Inferior parietal cortex (tissue), 1 donor: Measurements from ENCODE around the gene CMTM5.
"Not testable (repeated sequence)": the region's sequence is repeated elsewhere in the genome, so short reads cannot be mapped to it uniquely, and the experiment has no call there.

Experiments used
- DNase-seq: peaks from one replicate; pipeline ENCODE4 v3.0.0-alpha.2; 2016; ENCODE audit errors: extremely low spot score

Gene CMTM5

DNA sequence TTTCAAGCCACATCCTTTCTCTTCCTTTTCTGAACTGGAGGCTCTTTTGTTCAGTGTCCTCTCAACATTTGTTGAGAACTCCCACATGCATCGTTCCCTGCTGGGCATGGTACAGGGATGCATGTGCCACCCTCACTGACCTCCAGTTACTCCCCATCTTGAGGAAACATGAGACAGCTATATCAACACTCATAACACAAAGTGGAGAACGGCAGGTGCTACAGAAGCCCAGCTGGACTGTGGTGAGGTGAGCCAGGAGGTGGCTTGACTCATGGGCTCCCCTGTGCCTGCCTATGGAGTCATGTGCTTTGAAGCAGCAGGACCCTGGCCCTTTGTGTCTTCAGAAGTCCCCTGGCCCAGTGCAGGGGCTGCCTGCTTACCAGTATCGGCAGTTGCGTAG is 21.5 kb downstream of the CMTM5 start:
- no peak for DNase-seq

DNA sequence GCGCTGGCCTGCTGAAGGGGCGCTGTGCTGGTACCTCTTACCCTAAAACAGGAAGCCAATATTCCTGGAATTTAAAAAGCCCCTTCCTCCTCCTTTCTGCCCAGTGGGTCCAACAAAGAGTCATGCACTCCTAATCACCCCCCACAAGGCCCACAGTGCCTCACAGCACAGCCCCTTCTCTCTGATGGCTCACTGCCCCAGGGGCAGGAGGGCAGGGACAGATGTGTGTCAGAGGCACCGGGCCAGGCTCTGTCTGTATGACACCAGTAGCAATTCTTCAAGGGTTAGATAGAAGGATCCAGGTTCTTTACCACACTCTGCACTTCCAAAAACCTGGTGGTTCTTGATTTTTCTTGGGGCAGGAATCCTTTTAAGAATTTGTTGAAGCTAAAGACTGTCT is 22.3 kb downstream of the CMTM5 start:
- no peak for DNase-seq

DNA sequence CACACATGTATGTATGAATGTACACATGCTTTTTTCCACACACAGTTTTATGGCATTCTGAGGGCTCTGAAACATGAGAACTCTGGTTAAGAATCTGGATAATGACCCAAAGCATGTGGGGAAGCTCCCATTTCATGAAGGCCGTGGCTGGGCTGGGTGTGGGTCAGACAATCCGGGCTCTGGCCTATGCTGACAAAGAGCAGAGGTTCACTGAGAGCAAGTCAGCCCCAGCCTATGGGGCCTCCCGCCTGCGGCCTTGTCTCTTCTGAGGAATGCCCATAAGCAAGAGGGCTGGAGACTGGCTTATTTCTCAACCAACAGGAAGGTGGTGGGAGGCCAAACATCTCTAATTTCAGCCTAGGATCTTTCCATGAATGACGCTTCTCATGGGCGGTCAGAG is 22.7 kb downstream of the CMTM5 start:
- DNase-seq: no peak

DNA sequence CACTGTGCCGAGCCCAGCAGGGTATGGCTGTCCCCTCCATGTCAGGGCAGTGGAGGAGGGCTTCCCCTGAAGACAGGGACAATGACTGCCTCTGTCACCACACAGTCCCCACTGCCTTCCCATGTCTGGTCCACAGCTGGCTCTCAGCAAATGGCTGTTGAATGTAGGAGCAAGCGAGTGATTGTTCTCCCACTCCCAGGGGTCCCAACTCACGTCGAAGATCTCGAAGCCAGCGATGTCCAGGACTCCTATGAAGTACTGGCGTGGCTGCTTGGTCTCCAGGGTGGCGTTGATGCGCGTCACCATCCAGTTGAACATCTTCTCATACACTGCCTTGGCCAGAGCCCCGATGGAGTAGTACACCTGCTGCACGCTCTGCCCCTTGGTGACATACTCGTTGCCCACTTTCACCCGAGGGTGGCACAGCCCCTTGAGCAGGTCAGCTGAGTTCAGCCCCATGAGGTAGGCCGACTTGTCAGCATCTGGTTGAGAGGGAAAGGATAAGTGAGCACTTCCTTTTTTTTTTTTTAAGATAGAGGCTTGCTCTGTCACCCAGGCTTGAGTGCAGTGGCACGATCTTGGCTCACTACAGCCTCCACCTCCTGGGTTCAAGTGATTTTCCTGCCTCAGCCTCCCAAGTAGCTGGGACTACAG is 23.8 kb downstream of the CMTM5 start:
- DNase-seq: not testable (repeated sequence)

DNA sequence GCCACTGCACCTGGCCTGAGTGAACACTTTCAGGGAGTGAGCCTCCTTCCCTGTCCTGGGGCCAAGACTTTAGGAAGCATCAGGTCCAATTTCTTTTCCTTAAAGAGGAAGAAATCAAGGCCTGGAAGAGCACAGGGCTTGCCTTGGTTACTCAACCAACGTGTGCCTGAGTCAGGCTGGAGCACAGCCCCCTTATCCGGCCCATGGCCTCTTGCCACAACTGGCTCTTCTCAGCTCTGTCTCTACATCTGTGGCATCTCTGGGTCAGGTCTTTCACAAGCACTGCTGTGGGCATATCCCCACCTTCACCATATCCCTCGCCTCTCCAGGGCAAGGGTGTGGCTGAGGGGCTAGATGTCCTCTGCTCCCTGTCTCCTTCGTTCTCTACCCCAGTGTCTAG is 24.4 kb downstream of the CMTM5 start:
- DNase-seq: no peak

DNA sequence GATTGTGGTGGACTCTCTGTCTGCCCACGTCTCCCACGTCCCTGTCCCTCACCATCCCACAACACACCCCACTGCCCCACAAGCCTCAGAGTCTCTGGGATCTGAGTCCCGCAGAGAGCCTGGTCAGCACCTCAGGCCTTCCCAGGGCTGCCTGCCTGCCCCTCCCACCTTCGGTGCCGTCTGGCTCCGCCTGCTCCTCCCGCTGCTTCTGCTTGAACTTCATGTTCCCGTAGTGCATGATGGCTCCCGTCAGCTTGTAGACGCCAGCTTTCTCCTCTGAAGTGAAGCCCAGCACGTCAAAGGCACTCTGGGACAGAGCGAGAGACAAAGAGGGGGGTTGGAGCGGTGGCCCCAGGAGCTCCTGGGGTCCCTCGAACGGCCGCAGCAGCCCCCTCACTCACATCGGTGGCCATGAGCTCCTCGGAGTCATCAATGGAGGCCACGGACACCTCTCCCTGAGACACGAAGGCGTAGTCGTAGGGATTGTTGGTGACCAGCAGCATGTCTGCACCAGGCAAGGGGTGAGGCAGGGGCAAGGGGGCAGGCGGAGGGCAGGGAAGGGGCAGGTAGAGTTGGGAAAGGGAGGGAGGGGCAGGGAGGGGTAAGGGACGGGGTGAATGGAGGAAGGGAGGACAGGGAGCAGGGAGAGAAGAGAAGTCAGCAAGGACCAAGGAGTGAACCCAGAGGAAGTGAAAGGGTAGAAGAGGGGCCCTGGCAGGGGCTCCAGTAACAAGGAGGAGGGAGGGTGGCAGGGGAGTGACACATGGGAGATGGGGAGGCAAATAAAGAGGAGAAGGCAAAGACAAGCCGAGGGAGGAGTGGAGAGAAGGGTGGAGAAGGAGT is 25.7 kb downstream of the CMTM5 start:
- DNase-seq: no peak

DNA sequence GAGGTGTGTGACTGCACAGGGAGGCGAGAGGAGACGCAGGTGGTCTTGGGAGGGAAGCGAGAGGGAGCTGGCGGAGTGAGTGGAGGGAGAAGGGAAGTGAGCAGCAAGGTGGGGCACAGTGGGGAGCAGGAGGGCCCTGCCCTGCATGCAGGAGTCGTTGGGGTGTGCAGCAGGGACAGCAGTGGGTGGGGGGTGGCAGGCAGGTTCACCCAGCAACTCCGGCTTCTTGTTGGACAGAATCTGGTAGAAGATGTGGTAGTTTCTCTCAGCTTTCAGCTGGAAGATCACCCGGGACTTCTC is 26.2 kb downstream of the CMTM5 start:
- DNase-seq: no peak

DNA sequence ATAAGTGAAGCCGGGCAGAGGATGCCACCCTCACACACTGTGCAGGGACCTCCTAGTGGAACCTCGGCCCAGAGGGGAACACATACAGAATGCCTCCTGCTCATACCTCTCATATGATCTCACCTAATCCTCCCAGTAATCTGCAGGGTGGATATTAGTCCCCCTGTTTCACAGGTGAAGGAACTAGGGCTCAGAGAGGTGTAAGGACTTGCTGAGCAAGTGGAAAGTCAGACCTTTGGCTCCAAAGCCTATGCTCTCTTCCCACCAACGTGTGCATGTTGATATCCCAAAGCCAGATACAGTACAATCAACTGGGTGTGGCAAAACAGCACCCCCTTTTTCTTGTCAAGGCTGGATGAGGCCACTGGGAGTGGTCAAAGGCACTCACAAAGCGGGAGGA is 27.1 kb downstream of the CMTM5 start:
- no peak for DNase-seq

DNA sequence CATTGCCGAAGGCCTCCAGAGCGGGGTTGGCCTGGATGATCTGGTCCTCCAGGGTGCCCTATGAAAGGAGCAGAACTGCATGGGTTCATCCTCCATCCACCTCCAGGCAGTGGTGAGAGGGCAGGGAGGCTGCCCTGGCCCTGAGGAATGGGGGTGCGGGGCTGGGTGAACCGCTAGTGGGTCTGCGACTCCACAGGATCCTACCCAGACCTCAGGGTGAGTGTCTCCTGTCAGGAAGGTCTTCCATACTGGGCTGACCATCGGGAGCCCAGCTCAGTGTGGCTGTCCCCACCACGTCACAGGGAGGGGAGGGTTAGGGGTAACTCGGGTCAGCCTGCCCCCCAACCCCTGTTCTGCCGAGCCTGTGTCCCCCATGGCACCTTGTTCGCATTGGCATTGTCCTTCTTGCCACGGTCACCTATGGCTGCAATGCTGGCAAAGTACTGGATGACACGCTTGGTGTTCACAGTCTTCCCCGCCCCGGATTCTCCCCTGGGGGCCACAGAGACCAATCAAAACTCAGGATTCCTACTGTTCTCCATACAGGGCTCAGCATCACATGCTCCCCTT is 27.6 kb downstream of the CMTM5 start:
- DNase-seq: no peak

DNA sequence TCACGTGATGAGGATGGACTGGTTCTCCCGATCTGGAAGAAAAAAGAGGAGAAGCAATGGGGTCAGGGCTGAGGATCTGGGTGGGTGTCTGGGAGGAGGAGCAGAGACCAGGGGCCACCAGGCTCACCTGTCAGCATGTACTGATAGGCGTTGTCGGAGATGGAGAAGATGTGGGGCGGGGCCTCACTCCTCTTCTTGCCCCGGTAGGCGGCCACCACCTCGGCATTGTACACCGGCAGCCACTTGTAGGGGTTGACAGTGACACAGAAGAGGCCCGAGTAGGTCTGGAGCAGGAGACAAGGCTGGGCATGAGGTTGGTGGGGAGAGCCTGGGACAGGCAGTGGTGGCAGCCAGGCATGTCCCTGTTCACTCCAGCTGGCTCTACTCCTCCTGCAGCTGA is 28.2 kb downstream of the CMTM5 start:
- DNase-seq: no peak

DNA sequence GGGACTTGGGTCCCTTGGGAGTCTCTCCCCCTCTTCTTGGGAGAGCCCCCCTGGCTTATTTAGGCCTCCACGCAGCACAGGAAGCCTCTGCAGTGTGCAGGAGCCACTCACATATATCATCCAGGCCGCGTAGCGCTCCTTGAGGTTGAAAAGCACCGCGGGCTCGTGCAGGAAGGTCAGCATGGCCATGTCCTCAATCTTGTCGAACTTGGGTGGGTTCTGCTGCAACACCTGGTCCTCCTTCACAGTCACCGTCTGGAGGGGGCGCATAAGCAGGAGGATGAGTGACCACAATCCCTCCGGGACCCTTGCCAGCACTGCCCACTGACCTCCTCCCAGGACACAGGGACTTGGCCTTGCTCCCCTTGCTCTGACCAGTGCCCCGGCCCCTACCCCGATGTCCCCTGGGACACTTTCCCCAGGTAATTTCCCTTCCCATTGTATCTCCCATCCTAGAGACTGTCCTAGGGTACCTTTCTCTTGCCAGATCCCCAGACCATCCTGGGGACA is 28.7 kb downstream of the CMTM5 start:
- no peak for DNase-seq

DNA sequence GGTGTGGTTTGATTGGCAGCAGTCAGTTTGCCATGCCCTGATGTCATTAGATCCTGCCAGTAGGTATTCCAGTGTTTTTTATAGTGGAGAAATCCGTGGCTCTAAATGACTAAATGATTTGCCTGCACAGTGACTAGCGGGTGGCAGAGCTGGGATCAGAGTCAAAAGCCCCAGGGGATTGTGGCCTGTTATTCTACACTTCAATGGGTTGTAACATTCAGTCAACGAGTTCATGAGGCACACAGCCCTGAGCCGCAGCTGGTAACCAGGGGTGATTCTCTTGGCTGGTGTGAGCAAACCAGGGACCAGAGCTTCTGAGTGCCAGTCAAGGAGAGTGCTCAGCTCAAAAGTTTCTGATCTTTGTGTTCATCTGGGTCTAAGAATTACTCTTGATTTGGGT is 29.4 kb downstream of the CMTM5 start:
- DNase-seq: no peak

DNA sequence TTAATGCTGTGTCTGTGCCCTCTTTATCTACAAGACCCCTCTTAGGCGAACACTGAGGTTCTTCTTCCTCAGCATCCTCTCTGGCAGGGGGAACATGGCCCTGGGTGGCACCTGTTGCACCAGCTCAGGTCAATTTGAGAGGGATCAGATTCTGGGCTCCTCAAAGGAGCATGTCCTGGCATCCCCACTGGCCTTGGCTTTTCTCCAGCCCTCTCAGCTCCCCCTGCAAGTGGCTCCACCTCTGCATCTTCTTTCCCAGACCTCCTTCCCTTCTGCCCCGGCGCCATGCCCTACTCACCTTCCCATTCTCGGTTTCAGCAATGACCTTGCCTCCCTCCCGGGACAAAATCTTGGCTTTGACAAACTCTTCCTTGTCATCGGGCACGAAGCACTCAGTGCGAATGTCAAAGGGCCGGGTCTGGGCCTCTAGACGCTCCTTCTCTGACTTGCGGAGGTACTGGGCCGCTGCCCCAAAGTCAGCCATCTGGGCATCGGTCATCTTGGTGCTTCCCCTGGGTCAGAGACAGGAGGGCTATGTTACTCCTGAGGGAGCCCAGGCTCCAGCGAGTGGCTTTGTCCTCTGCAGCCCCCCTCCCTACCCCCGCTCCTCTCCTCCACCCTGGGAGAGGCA is 30.0 kb downstream of the CMTM5 start:
- DNase-seq: no peak

DNA sequence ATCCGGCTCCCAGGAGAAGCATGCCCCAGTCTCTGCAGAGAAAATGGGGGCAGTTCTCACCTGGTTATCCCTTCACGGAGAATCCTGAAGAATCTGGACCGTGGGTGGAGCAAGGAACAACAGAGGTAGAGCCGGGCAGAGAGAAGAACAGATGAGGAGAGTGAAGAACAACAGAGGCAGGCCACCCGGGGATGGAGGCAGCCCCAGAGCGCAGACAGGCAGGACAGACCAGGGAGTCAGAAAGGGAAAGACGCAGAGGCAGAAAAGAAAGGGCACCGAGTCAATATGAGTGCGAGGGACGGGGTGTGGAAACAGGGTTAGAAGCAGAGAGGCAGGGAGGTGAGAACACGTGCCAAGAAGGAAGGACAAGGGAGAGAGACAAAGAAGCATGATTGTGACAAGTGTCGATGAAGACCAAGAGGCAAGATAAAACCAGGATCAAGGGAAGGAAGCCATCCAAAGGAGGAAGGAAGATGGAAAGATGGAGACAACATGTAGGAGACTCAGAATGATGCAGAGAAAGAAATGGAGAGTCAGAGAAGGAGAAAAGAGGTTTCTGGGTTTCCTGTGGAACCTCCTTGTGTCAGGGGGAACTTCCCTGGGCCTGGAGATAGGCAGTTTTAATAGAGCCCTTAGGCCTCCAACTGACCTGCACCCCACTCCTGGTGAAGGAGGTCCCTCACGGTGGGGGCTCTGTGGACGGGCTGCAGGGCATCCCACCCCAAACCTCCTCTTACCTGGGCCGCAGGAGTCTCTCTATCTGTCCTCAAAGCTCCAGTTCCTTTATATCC is 30.9 kb downstream of the CMTM5 start, which contains the start of gene MYH6:
MYH6 (minus strand) TSS at position 758 of the 791 bp plus-strand sequence. CDS start 1,050 bp downstream, outside the sequence.
- DNase-seq: no peak

DNA sequence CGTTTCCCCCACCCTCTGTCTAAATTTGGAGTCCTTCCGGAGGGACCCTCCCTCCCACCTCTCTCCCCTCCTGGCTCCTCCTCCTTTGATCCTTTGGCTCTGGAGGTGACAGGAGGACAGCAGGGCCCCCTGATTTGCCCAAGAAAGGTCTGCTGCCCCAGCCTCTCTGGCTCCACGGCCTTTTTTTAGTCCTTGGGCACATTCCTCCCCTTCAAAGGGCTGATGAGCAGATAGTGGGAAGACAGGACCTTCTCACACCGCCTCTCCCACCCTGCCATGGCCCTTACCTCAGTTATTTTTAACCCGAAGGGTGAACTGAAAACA is 31.4 kb downstream of the CMTM5 start:
- DNase-seq: no peak

DNA sequence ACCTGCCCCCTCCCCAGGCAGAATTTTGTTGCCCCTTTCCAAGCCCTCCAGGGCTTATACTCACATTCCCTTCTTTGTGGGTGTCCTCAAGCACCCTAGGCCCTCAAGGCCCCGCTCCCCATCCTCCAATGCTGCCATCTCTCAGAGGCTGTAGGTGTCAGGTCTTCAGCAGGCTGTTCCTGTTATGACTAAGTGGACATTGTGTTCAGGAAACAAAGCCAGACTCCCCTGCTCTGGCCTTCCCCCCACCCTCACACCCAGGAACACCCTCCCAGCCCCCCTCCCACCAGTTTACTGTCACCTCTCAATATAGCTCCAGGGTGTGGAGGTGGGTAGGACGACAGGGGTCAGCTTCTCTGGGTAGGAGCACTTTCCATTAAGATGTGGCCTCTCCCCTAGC is 32.6 kb downstream of the CMTM5 start:
- no peak for DNase-seq

DNA sequence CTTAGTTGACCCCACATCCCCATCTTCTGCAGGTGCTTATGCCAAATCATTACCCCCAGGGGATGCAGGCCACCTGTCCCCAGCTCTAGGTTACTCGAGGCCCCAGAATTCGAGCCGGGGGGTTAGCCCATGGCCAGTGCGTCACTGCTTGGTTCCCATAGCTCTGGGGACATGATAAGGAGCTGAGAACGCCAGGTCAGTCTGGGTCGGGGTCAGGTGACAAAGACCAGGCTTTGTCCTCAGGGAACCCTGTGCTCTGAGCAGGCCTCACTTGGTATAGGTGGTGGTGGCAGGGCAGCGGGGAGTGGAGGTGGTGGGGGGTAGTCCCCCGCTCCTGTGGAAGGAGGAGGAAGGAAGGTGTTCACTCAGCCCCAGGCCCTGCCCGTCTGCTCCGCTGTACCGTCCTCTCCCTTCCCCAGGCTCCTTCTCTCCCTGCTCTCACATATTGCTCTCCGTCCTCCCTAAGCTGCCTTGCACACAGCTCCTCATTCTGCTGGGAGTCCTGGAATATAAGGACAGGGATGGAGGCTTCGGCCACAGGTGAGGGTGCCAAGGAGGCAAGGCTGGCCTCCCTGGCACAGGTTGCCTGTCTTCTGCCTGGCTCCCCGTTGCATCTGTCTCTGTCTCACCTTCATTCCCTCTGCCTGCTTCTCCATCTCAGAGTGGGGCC is 33.3 kb downstream of the CMTM5 start:
- no peak for DNase-seq

DNA sequence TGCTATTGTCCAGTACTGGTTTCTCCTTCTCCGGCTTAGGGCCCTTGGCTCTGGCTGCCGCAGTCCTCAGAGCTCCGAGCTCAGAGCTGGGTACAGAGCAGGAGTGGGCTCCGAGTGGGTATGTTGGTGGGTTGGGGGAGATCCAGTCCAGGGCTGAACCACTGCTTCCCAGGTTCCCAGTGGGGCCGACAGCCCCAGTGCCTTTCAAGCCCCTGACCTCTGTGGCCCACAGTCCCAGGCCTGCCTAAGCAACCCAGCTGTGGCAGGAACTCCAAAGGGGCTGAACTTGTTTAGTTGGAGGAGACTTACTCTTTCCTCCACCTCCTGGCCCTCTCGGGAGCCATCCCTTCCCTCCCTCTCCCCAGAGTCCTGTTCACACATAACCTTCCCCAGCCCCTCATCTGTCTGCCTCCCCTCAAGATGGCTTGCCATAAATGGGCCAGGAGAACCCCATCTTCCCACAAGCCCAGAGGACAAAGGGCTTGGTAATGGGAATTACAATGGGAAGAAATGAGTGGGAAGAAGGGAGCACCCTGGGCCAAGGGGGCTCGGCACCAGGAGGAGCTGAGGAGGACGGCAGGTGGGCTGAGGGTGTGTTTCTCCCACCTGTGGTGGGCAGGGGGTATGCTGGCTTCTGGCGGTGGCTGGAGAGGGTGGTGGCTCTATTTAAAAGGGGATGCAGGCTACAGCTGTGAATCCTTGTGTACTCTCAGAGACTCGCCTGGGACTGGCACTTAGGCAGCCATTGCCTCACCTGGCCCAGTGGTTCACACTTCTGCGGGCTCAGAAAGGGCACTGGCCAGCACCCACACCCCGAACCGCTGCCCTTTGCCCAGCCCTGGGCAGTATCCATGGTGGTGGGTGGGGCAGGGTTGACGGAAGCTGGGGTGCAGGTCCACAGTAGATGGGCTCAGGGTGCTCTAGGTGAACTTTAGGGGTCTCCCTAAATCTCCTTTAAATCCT is 35.0 kb downstream of the CMTM5 start:
- no peak for DNase-seq

DNA sequence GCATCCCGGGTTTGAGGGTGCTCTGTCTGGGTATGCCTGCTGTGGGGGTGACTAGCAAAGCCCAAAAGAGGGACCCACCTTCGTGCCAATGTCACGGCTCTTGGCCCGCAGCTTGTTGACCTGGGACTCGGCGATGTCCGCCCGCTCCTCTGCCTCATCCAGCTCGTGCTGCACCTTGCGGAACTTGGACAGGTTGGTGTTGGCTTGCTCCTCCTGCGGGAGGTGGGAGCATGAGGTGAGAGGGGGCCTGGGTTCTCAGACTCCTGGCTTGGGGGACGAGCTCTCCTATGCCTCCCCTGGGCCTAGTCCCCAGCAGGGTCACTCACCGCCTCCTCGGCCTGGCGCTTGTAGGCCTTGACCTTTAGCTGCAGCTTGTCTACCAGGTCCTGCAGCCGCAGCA is 36.8 kb downstream of the CMTM5 start:
- DNase-seq: no peak

DNA sequence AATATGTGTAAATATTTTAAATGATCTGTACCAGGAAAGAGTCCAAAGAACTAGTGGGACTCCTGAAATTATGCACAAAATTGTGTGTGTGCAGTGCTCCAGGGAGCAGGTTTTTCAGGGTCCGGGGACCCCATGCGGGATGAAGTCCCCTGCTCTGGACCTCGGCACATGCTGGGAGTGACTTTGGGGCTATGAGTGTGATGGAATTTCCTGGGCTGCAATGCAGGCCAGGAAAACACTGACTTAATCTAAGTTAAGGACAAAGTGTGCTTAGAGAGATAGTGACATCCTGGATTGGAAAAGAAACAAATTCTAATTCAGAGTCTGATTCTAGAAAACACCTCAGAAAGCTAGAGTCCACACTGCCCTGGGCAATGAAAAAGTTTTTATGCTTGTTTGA is 37.4 kb downstream of the CMTM5 start:
- no peak for DNase-seq
